ENCODE results near the gene PATE4.
"Not testable (repeated sequence)": the region's sequence is repeated elsewhere in the genome, so short reads cannot be mapped to it uniquely, and the experiment has no call there.

The PATE4 gene, protein sequence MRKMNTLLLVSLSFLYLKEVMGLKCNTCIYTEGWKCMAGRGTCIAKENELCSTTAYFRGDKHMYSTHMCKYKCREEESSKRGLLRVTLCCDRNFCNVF

DNA sequence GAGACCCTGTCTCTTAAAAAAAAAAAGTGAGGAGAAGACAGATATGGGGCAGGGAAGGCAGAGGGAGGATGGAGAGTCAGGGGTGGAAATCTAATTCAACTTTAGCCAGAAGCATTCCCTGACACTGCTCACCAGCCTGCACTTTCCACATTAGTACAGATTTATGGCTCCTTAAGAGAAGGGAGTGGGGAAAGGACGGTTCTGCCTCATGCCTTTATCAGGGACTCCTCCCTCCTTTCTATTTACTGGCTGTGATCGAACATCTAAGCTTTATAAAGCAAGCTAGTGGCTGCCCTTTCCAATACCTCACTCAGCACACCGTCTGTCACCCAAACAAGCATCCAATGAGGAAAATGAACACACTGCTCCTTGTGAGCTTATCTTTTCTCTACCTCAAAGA lies at the start of gene PATE4:
PATE4 (plus strand) TSS at position 301 of the 400 bp plus-strand sequence; CDS start at position 345, 44 bp downstream.
- H3K36me3 Mint-ChIP-seq (ENCODE audit: low read depth), result no peaks in the 10 kb centered on the region
- peaks cover 3% of the 10 kb centered on the region for H3K27me3 Mint-ChIP-seq
- H3K9me3 Mint-ChIP-seq, result no peaks in the 10 kb centered on the region

DNA sequence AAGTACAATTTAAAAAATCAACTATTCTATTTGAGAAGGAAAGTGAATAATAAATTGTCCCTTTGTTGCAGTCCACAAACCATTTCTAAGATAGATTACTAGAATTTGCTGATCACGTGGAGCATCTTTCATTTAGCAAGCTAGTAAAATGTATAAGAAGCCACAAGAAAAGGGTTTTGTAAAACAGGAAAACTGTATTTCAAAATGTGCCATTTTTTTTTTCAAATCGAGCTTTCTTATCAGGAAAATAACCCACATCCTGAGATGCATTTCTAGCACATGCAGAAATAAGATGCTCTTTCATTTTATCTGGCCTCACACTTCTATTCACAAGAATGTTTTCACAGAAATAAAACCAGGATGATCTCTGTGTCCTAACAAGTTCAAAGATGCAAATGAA lies 48.4 kb upstream of the PATE4 start:
- H3K27me3 Mint-ChIP-seq, result no peaks in the 10 kb centered on the region
- intact Hi-C loops (cut with micrococcal nuclease), result no loop called here

More for the DNA sequence above, at the start of gene PATE4:
- H3K4me3 Mint-ChIP-seq, result no peak within 1 kb of the TSS
- H3K4me1 Mint-ChIP-seq (ENCODE audit: low read depth), result no peaks in the 10 kb centered on the region
- intact Hi-C loops (cut with micrococcal nuclease), result no loop called here
- no peak within 1 kb of the TSS for H3K27ac Mint-ChIP-seq

DNA sequence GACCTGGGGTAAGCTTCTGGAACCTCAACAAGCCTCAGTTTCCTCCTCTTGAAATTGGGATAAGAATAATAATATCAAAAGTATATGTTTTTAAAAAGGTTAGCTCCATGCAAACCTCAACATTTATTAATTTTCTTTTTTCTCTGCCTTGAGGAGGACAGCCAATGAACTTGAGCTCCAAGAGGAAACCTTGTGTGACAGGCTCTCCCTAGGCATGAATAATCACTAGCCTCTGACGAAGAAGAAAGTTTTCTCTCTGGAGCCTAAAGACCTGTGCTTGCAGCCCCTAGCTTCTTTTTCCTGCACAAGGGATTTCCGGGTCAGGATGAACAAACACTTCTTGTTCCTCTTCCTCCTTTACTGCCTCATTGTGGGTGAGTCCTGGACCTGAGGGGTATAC lies 45.3 kb upstream of the PATE4 start, which contains the start of gene PATE3:
PATE3 (plus strand) TSS at position 301 of the 400 bp plus-strand sequence; CDS start at position 326, 25 bp downstream.
- intact Hi-C loops (cut with micrococcal nuclease), result no loop called here
- Mint-ChIP-seq H3K4me3 (no peak within 1 kb of the TSS), H3K27me3 (no peaks in the 10 kb centered on the region), H3K36me3 (ENCODE audit: low read depth) (no peaks in the 10 kb centered on the region), H3K4me1 (ENCODE audit: low read depth) (no peaks in the 10 kb centered on the region), H3K27ac (no peak within 1 kb of the TSS), H3K9me3 (peaks cover 6% of the 10 kb centered on the region)

More for the DNA sequence above, 48.4 kb upstream of the PATE4 start:
- Mint-ChIP-seq H3K9me3 (no peaks in the 10 kb centered on the region), H3K27ac (no peak overlapping the region), H3K4me3 (no peak overlapping the region), H3K36me3 (ENCODE audit: low read depth) (no peaks in the 10 kb centered on the region), H3K4me1 (ENCODE audit: low read depth) (no peaks in the 10 kb centered on the region)

DNA sequence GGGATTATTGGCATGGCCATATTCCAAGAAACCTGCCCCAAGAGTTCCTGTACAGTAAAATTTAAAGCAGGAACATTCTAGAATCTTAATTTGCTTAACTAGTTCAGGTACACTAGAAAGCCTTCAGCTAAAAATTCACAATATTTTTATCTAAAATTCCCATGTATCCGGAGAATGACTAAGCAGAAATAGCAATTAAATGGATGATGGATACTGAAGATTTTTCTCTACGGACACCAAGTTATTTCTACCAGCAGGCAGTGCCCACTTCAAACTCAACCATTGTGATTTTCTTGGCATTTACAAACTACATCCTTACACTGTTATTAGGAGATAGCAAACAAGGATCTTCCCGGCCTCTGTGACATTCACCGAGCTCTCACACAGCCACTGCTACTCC lies 42.3 kb upstream of the PATE4 start:
- Mint-ChIP-seq H3K36me3 (ENCODE audit: low read depth) (no peaks in the 10 kb centered on the region), H3K27me3 (no peaks in the 10 kb centered on the region), H3K4me3 (no peak overlapping the region), H3K9me3 (peaks cover 14% of the 10 kb centered on the region), H3K4me1 (ENCODE audit: low read depth) (no peaks in the 10 kb centered on the region), H3K27ac (no peak overlapping the region)
- intact Hi-C loops (cut with micrococcal nuclease), result no loop called here

DNA sequence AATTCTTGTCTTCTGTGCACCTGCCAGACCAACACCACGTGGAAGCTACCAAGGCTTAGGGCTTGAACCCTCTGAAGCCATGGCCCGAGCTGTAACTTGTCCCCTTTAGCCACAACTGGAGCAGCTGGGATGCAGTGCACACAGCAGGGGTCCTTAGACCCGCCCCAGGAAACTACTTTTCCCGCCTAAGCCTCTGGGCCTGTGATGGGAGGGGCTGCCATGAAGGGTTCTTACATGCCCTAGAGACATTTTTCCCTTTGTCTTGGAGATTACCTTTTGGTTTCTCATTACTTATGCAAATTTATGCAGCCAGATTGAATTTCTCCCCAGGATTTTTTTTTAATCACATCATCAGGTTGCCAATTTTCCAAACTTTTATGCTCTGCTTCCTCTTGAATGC lies 35.5 kb upstream of the PATE4 start:
- no peaks in the 10 kb centered on the region for H3K4me1 Mint-ChIP-seq (ENCODE audit: low read depth)
- intact Hi-C loops (cut with micrococcal nuclease), result no loop called here
- H3K9me3 Mint-ChIP-seq, result peaks cover 50% of the 10 kb centered on the region
- no peaks in the 10 kb centered on the region for H3K36me3 Mint-ChIP-seq (ENCODE audit: low read depth)
- no peak overlapping the region for H3K27ac Mint-ChIP-seq
- H3K4me3 Mint-ChIP-seq, result no peak overlapping the region
- H3K27me3 Mint-ChIP-seq, result no peaks in the 10 kb centered on the region

DNA sequence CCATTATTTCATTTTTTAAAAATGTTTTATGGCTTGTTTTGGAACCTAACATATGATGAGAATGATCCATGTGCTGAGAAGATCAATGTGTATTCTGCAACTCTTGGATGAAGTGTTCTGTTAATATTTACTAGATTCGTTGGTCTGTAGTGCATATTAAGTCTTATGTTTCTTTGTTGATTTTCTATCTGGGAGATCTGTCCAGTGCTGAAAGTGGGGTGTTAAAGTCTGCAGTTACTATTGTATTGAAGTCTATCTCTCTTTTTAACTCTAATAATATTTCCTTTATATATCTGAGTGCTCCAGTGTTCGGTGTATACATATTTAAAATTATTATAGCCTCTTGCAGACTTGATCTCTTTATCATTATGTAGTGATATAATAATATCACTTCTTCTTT lies 33.3 kb upstream of the PATE4 start:
- Mint-ChIP-seq H3K9me3 (peaks cover 51% of the 10 kb centered on the region), H3K36me3 (ENCODE audit: low read depth) (no peaks in the 10 kb centered on the region), H3K4me1 (ENCODE audit: low read depth) (no peaks in the 10 kb centered on the region), H3K27me3 (no peaks in the 10 kb centered on the region), H3K27ac (no peak overlapping the region), H3K4me3 (no peak overlapping the region)
- intact Hi-C loops (cut with micrococcal nuclease), result no loop called here

DNA sequence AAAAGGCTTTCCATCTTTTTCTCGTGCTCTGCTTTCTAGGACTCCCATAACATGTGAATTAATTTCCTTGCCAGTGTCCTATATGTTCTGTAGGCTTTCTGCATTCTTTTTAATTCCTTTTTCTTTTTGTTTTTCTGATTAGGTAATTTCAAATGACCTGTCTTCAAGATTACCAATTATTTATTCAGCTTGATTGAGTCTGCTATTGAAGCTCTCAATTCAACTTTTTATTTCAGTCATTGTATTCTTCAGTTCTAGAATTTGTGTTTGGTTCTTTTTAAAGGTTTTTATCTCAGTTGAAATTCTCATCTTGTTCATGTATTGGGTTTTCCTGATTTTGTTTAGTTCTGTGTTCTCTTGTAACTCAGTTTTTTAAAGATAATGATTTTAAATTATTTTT lies 30.7 kb upstream of the PATE4 start:
- no peak overlapping the region for H3K4me3 Mint-ChIP-seq
- H3K27me3 Mint-ChIP-seq, result no peaks in the 10 kb centered on the region
- no peak overlapping the region for H3K27ac Mint-ChIP-seq
- H3K36me3 Mint-ChIP-seq (ENCODE audit: low read depth), result no peaks in the 10 kb centered on the region
- intact Hi-C loops (cut with micrococcal nuclease), result no loop called here
- peaks cover 48% of the 10 kb centered on the region for H3K9me3 Mint-ChIP-seq
- no peaks in the 10 kb centered on the region for H3K4me1 Mint-ChIP-seq (ENCODE audit: low read depth)

DNA sequence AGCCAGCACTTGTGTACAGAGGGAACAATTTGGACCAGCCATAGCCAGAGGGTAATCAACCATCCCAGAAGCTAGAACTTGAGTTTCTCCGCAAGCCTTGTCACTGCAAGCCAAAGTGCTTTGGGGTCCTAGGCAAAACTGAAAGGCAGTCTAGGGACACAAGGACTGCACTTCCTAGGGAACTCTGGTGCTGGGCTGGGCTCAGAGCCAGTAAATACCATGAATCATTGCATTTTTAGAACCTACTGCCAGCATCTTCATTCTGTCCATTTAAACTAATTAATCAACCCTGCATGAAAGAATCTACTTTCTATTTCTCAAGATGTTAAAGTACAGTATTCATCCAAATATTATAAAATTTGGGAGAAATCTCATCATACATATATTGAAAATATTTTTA lies 25.2 kb upstream of the PATE4 start:
- intact Hi-C loops (cut with micrococcal nuclease), result no loop called here
- H3K4me1 Mint-ChIP-seq (ENCODE audit: low read depth), result no peaks in the 10 kb centered on the region
- H3K9me3 Mint-ChIP-seq, result peaks cover 8% of the 10 kb centered on the region
- H3K27me3 Mint-ChIP-seq, result no peaks in the 10 kb centered on the region
- H3K27ac Mint-ChIP-seq, result no peak overlapping the region
- H3K36me3 Mint-ChIP-seq (ENCODE audit: low read depth), result no peaks in the 10 kb centered on the region
- H3K4me3 Mint-ChIP-seq, result no peak overlapping the region

DNA sequence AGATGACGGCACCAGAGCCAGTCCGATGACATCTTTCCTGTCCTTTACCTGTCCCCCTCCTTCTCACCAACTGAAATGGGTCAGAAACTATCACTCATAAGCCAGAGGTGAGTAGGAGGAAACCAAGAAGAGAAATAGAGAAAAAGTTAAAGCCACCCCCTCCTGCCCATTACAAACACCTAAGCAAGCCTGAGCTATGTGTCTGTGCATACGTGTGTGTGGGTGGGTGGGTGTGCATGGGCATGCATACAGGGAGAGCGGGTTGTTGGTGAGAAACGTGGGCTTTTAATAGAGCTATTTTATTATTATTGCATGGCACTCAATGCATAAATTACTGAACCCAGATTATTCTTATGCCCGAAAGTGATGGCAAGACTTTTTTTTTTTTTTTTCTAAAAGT lies 2.6 kb downstream of the PATE4 start:
- H3K27ac Mint-ChIP-seq, result no peak overlapping the region
- intact Hi-C loops (cut with micrococcal nuclease), result no loop called here
- no peaks in the 10 kb centered on the region for H3K36me3 Mint-ChIP-seq (ENCODE audit: low read depth)
- H3K27me3 Mint-ChIP-seq, result peaks cover 3% of the 10 kb centered on the region
- no peaks in the 10 kb centered on the region for H3K9me3 Mint-ChIP-seq
- no peaks in the 10 kb centered on the region for H3K4me1 Mint-ChIP-seq (ENCODE audit: low read depth)
- no peak overlapping the region for H3K4me3 Mint-ChIP-seq

DNA sequence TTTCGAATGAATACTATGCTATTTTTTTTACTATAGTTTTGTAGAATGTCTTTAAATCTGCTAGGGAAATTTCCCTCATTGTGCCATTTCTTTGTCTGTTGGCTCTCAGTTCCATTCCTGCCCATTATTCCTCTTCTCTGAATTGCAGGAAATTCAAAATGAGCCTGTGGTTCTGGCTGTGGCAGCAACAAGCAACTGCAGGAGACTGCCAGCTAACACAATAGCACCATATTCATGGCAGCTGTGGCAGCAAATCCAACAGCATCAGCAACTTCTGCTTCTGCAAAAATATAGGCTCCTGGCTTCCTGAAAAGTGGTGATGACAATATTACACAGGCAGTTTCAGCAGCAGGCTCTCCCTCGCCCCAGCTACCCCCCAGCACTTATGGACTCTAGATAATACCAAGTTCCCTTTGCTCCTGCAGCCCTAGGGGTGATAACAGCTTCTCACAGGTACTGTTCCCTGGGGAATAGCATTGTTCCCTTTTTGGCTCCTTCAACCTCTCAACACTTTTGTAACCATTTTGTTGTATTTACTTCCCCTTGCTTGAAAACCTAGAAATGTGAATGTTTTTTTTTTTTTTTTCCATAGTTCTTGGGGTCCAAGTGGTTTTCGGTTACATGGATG lies 9.3 kb downstream of the PATE4 start:
- Mint-ChIP-seq H3K9me3 (peaks cover 36% of the 10 kb centered on the region), H3K36me3 (ENCODE audit: low read depth) (no peaks in the 10 kb centered on the region), H3K4me1 (ENCODE audit: low read depth) (no peaks in the 10 kb centered on the region), H3K27ac (no peak overlapping the region), H3K27me3 (no peaks in the 10 kb centered on the region), H3K4me3 (no peak overlapping the region)
- intact Hi-C loops (cut with micrococcal nuclease), result no loop called here

DNA sequence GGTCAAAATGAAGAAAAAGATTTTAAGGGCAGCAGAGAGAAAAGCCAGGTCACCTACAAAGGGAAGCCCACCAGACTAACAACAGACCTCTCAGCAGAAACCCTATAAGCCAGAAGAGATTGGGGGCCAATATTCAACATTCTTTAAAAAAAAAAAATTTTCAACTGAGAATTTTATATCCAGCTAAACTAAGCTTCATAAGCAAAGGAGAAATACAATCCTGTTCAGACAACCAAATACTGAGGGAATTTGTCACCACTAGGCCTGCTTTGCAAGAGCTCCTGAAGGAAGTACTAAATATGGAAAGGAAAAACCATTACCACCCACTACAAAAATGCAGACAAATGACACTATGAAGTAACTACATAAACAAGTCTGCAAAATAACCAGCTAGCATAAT lies 13.1 kb downstream of the PATE4 start:
- intact Hi-C loops (cut with micrococcal nuclease), result no loop called here
- Mint-ChIP-seq H3K4me1 (ENCODE audit: low read depth) (no peaks in the 10 kb centered on the region), H3K27ac (no peak overlapping the region), H3K27me3 (no peaks in the 10 kb centered on the region), H3K9me3 (peaks cover 44% of the 10 kb centered on the region), H3K36me3 (ENCODE audit: low read depth) (no peaks in the 10 kb centered on the region), H3K4me3 (no peak overlapping the region)

DNA sequence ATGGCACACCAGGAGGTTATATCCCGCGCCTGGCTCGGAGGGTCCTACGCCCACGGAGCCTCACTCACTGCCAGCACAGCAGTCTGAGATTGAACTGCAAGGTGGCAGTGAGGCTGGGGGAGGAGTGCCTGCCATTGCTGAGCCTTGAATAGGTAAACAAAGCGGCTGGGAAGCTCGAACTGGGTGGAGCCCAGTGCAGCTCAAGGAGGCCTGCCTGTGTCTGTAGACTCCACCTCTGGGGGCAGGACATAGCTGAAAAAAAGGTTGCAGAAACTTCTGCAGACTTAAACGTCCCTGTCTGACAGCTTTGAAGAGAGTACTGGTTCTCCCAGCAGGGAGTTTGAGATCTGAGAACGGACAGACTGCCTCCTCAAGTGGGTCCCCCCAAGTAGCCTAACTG lies 24.6 kb downstream of the PATE4 start:
- H3K4me3 Mint-ChIP-seq; H3K4me1 Mint-ChIP-seq (ENCODE audit: low read depth); H3K36me3 Mint-ChIP-seq (ENCODE audit: low read depth); H3K27ac Mint-ChIP-seq; intact Hi-C loops (cut with micrococcal nuclease); H3K27me3 Mint-ChIP-seq: not testable (repeated sequence)
- peaks cover 16% of the 10 kb centered on the region for H3K9me3 Mint-ChIP-seq

DNA sequence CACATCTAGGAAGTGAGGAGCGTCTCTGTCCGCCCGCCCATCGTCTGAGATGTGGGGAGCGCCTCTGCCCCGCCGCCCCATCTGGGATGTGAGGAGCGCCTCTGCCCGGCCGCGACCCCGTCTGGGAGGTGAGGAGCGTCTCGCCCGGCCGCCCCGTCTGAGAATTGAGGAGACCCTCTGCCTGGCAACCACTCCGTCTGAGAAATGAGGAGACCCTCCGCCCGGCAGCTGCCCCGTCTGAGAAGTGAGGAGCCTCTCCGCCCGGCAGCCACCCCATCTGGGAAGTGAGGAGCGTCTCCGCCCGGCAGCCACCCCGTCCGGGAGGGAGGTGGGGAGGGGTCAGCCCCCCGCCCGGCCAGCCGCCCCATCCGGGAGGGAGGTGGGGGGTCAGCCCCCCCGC lies 29.7 kb downstream of the PATE4 start:
- intact Hi-C loops (cut with micrococcal nuclease); H3K36me3 Mint-ChIP-seq (ENCODE audit: low read depth); H3K27me3 Mint-ChIP-seq; H3K4me1 Mint-ChIP-seq (ENCODE audit: low read depth); H3K27ac Mint-ChIP-seq; H3K4me3 Mint-ChIP-seq: not testable (repeated sequence)
- peaks cover 16% of the 10 kb centered on the region for H3K9me3 Mint-ChIP-seq

DNA sequence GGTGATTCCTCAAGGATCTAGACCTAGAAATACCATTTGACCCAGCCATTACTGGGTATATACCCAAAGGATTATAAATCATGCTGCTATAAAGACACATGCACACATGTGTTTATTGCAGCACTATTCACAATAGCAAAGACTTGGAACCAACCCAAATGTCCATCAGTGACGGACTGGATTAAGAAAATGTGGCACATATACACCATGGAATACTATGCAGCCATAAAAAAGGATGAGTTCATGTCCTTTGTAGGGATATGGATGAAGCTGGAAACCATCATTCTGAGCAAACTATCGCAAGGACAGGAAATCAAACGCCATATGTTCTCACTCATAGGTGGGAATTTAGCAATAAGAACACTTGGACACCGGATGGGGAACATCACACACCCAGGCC lies 32.2 kb downstream of the PATE4 start:
- H3K27ac Mint-ChIP-seq; H3K4me1 Mint-ChIP-seq (ENCODE audit: low read depth); intact Hi-C loops (cut with micrococcal nuclease); H3K36me3 Mint-ChIP-seq (ENCODE audit: low read depth); H3K27me3 Mint-ChIP-seq; H3K4me3 Mint-ChIP-seq; H3K9me3 Mint-ChIP-seq: not testable (repeated sequence)

DNA sequence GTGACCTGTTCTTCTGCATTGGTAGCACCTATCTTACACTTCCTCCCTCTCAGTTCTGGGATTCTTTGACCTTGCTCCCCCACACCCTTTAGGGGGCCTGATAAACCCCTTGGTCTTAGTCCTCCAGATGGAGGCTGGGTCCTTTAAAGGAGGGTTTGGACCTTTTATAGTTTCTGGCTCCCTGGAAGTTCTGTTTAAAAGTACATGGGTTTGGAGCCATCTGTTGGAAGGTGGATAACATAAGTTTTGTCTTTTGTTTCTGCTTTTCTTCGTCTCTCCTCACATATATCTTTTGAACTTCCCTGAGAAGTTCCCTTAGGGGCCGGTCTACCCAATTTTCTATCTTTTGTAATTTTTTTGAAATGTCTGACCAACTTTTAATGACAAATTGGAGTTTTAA lies 36.4 kb downstream of the PATE4 start:
- H3K27me3 Mint-ChIP-seq, result peaks cover 1% of the 10 kb centered on the region
- peaks cover 6% of the 10 kb centered on the region for H3K4me1 Mint-ChIP-seq (ENCODE audit: low read depth)
- H3K9me3 Mint-ChIP-seq, result peaks cover 14% of the 10 kb centered on the region
- no peaks in the 10 kb centered on the region for H3K36me3 Mint-ChIP-seq (ENCODE audit: low read depth)
- intact Hi-C loops (cut with micrococcal nuclease), result no loop called here
- H3K4me3 Mint-ChIP-seq, result no peak overlapping the region
- no peak overlapping the region for H3K27ac Mint-ChIP-seq
